ENCODE data around the gene FASTKD2. TPM values are rescaled to one million over a fixed set of nuclear protein-coding genes. Genes with fewer than 3 reads are reported as not detected.

Gene FASTKD2
- total RNA-seq, 1 experiment from 2014 or later, result 31.5 TPM

DNA sequence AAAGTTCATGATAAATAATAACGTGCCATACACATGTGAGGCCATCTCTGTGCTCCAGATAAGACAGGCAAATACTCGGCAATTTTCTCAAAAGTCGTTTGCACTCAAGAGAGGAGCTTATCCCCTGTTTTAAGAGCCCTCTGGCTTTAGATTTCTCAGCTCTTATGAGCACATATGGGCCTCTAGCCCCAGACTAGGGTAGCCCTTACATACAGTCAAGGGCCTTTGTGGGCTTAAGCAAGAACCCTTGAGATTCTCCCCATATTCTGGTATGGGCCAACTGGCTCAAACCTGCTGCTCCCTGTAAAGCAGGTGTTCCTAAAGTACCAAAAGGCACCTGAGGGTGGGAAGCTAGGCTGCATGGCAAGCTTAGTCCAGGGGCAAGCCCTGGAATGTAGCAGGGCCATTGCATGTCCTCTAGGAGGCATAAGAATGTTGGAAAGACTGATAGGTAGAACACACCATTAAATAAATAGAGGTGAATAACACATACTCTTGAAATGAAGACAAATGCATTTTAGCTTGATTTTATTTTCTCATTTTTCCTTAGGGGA, 66.1 kb downstream of the FASTKD2 start:
- CTCF ChIA-PET, result no interaction called here
- intact Hi-C loops (cut with micrococcal nuclease; ENCODE audit: unreplicated experiment), result no loop called here

DNA sequence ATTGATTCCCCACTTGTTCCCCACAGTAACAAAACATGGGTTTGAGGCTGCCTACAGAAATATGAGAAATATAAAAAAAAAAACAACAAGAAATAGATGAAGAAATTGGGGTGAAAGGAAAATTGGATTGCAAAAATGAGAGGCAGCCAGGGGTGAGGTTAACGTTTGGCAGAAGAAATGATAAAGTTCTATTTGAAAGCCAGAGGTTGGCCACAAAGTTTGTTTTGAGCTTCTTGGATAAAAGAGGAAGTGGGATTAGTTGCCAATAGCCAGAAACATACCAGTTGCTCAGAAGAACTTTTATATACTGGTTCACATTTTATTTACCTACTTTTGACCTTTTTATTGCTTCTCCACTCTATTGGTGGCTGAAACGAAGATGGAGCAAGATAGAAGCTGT, 67.5 kb downstream of the FASTKD2 start:
- CTCF ChIA-PET, result interaction anchor here (0.6 kb wide), 1 partner anchor 229 kb away, joined by 4 read pairs; no protein-coding TSS in a partner anchor
- Mint-ChIP-seq H3K4me3 (ENCODE audit: low read depth, unreplicated experiment) (no peak overlapping the region), H3K9me3 (ENCODE audit: low read depth, unreplicated experiment) (peaks cover 5% of the 10 kb centered on the region), H3K27me3 (ENCODE audit: unreplicated experiment) (no peaks in the 10 kb centered on the region), H3K36me3 (ENCODE audit: insufficient read depth, unreplicated experiment) (no peaks in the 10 kb centered on the region), H3K4me1 (ENCODE audit: low read depth, unreplicated experiment) (no peaks in the 10 kb centered on the region), H3K27ac (ENCODE audit: unreplicated experiment) (no peak overlapping the region)
- intact Hi-C loops (cut with micrococcal nuclease; ENCODE audit: unreplicated experiment), result no loop called here
- DNase-seq, result no peak
- TF ChIP-seq, protein P1, sequence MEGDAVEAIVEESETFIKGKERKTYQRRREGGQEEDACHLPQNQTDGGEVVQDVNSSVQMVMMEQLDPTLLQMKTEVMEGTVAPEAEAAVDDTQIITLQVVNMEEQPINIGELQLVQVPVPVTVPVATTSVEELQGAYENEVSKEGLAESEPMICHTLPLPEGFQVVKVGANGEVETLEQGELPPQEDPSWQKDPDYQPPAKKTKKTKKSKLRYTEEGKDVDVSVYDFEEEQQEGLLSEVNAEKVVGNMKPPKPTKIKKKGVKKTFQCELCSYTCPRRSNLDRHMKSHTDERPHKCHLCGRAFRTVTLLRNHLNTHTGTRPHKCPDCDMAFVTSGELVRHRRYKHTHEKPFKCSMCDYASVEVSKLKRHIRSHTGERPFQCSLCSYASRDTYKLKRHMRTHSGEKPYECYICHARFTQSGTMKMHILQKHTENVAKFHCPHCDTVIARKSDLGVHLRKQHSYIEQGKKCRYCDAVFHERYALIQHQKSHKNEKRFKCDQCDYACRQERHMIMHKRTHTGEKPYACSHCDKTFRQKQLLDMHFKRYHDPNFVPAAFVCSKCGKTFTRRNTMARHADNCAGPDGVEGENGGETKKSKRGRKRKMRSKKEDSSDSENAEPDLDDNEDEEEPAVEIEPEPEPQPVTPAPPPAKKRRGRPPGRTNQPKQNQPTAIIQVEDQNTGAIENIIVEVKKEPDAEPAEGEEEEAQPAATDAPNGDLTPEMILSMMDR (IDR thresholded peaks at IDR 0.05; ENCODE audit: unreplicated experiment), result no peak
- no TSS peak for BruUV-seq (replicated peaks)

More for the DNA sequence above, 66.1 kb downstream of the FASTKD2 start:
- H3K9me3 Mint-ChIP-seq (ENCODE audit: low read depth, unreplicated experiment), result peaks cover 5% of the 10 kb centered on the region
- no peaks in the 10 kb centered on the region for H3K27me3 Mint-ChIP-seq (ENCODE audit: unreplicated experiment)
- no TSS peak for BruUV-seq (replicated peaks)
- H3K4me1 Mint-ChIP-seq (ENCODE audit: low read depth, unreplicated experiment), result no peaks in the 10 kb centered on the region
- H3K27ac Mint-ChIP-seq (ENCODE audit: unreplicated experiment), result no peak overlapping the region
- no peaks in the 10 kb centered on the region for H3K36me3 Mint-ChIP-seq (ENCODE audit: insufficient read depth, unreplicated experiment)
- no peak for DNase-seq
- no peak overlapping the region for H3K4me3 Mint-ChIP-seq (ENCODE audit: low read depth, unreplicated experiment)
- TF ChIP-seq, protein P1 (IDR thresholded peaks at IDR 0.05; ENCODE audit: unreplicated experiment), result no peak

DNA sequence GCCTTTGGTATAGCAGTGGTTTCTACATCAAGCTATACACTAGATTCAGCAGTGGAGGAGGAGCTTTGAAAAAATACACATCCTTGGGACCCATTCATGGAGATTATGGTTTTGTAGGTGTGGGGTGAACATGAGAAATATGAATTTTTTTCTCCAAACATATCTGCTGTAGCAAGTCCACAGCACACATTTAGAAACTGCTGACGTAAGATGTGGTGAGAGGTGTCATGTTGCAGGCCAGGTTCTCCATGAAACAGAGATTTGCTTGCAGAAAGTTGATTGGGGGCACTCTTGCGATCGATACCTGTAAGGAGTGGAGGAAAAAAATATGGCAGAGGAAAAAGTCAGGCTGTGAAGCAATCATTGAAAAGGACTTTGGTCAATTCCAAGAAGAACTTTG, 67.9 kb downstream of the FASTKD2 start:
- Mint-ChIP-seq H3K9me3 (ENCODE audit: low read depth, unreplicated experiment) (peaks cover 5% of the 10 kb centered on the region), H3K27ac (ENCODE audit: unreplicated experiment) (no peak overlapping the region), H3K4me3 (ENCODE audit: low read depth, unreplicated experiment) (no peak overlapping the region), H3K36me3 (ENCODE audit: insufficient read depth, unreplicated experiment) (no peaks in the 10 kb centered on the region), H3K4me1 (ENCODE audit: low read depth, unreplicated experiment) (no peaks in the 10 kb centered on the region), H3K27me3 (ENCODE audit: unreplicated experiment) (no peaks in the 10 kb centered on the region)
- no peak for DNase-seq
- no TSS peak for BruUV-seq (replicated peaks)
- TF ChIP-seq, protein P1 (IDR thresholded peaks at IDR 0.05; ENCODE audit: unreplicated experiment), result no peak
- CTCF ChIA-PET, result interaction anchor here (0.6 kb wide), 1 partner anchor 229 kb away, joined by 4 read pairs; no protein-coding TSS in a partner anchor
- intact Hi-C loops (cut with micrococcal nuclease; ENCODE audit: unreplicated experiment), result no loop called here

DNA sequence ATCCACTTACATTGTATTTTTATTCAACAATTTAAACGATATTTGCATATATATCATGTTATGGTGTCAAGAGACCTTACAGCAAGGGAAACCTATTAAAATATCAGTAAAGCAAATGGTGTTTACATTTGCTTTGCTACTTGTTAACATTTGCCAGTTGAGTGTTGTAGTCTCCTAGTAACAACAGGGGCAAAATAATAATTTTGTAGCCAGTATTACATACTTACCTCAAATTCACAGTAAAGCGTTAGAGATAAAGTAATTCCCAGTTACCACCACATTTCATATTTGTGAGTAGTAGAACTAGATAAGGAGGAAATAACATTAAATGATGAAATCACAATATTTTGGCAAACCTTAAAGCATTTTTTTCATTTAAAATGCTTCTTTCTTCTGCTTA, 71.3 kb downstream of the FASTKD2 start:
- DNase-seq, result no peak
- no peaks in the 10 kb centered on the region for H3K4me1 Mint-ChIP-seq (ENCODE audit: low read depth, unreplicated experiment)
- TF ChIP-seq, protein P1 (IDR thresholded peaks at IDR 0.05; ENCODE audit: unreplicated experiment), result no peak
- H3K4me3 Mint-ChIP-seq (ENCODE audit: low read depth, unreplicated experiment), result no peak overlapping the region
- intact Hi-C loops (cut with micrococcal nuclease; ENCODE audit: unreplicated experiment), result no loop called here
- peaks cover 5% of the 10 kb centered on the region for H3K9me3 Mint-ChIP-seq (ENCODE audit: low read depth, unreplicated experiment)
- CTCF ChIA-PET, result no interaction called here
- no TSS peak for BruUV-seq (replicated peaks)
- no peaks in the 10 kb centered on the region for H3K27me3 Mint-ChIP-seq (ENCODE audit: unreplicated experiment)
- no peaks in the 10 kb centered on the region for H3K36me3 Mint-ChIP-seq (ENCODE audit: insufficient read depth, unreplicated experiment)
- no peak overlapping the region for H3K27ac Mint-ChIP-seq (ENCODE audit: unreplicated experiment)

Data from Calu3 (cell line).